ENCODE data around the gene CMYA5.

CMYA5 gene

DNA sequence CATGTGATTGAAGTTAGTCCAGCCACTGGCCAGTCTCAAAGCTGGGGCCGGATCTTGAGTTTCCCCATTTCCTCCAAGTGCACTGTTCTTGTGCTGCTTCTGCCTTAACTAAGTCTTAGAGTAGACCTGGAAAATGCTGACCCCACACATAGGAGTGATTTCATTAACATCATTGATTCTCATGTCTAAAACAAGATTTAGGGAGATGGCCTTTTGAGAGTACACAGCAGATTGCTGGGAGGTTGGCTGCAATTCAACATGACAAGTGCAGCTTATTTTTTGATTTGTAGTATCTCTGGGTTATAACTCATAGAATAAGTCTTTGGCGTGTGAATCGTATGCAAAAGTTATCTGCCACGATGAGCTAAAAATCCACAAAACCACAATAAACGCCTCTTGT lies 131.0 kb downstream of the CMYA5 start:
- Histone ChIP-seq H3K9ac (ENCODE audit: low read depth, low read length) (no peak overlapping the region), H3K27ac (ENCODE audit: low read depth, low read length) (no peak overlapping the region), H3K36me3 (ENCODE audit: control insufficient read depth, insufficient read depth, low read length) (no peaks in the 10 kb centered on the region), H3K4me3 (ENCODE audit: low read depth, low read length) (no peak overlapping the region), H3K9me3 (ENCODE audit: control insufficient read depth, insufficient read depth, low read length) (no peaks in the 10 kb centered on the region), H3K27me3 (ENCODE audit: control insufficient read depth, insufficient read depth, low read length) (no peaks in the 10 kb centered on the region), H3K4me1 (ENCODE audit: control insufficient read depth, insufficient read depth, low read length) (no peaks in the 10 kb centered on the region)

DNA sequence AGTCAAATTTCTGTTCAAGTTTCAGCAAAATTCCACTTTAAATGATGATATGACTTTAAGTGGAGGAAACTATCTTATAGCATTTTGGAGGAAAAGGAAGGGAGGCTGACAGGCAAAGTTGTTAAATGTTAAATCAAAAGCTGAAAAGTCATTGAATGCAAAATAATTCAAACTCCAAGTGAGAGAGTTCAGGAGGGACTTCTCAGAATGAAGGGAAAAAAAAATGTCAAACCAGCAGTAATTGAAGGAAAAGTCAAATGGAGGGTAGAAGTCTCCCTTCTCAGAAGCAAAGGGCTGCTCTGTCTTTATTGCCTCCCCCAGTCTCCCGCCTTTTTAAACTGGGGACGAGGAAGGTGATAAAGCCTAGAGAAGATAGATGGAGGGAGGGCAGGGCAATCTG lies 134.8 kb downstream of the CMYA5 start:
- H3K27me3 ChIP-seq (ENCODE audit: control insufficient read depth, insufficient read depth, low read length) = no peaks in the 10 kb centered on the region
- H3K27ac ChIP-seq (ENCODE audit: low read depth, low read length) = no peak overlapping the region
- no peaks in the 10 kb centered on the region for H3K9me3 ChIP-seq (ENCODE audit: control insufficient read depth, insufficient read depth, low read length)
- H3K36me3 ChIP-seq (ENCODE audit: control insufficient read depth, insufficient read depth, low read length) = no peaks in the 10 kb centered on the region
- H3K4me1 ChIP-seq (ENCODE audit: control insufficient read depth, insufficient read depth, low read length) = no peaks in the 10 kb centered on the region
- H3K9ac ChIP-seq (ENCODE audit: low read depth, low read length) = no peak overlapping the region
- no peak overlapping the region for H3K4me3 ChIP-seq (ENCODE audit: low read depth, low read length)

DNA sequence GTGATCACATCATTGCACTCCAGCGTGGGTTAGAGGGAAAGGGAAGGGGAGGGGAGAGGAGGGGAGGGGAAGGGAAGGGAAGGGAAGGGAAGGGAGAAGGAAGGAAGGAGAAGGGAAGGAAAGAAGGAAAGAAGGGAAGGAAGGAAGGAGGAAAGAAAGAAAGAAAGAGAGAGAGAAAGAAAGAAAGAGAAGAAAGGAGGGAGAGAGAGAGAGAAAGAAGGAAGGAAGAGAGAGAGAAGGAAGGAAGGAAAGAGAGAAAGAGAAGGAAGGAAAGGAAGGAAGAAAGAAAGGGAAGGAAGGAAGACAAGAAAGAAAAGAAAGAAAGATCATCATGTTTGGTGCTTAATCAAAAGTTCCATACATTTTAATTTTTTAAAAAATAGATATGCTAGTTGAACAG lies 136.2 kb downstream of the CMYA5 start:
- no peak overlapping the region for H3K9ac ChIP-seq (ENCODE audit: low read depth, low read length)
- H3K36me3 ChIP-seq (ENCODE audit: control insufficient read depth, insufficient read depth, low read length) = no peaks in the 10 kb centered on the region
- H3K27ac ChIP-seq (ENCODE audit: low read depth, low read length) = no peak overlapping the region
- H3K27me3 ChIP-seq (ENCODE audit: control insufficient read depth, insufficient read depth, low read length) = no peaks in the 10 kb centered on the region
- no peaks in the 10 kb centered on the region for H3K9me3 ChIP-seq (ENCODE audit: control insufficient read depth, insufficient read depth, low read length)
- no peak overlapping the region for H3K4me3 ChIP-seq (ENCODE audit: low read depth, low read length)
- no peaks in the 10 kb centered on the region for H3K4me1 ChIP-seq (ENCODE audit: control insufficient read depth, insufficient read depth, low read length)

DNA sequence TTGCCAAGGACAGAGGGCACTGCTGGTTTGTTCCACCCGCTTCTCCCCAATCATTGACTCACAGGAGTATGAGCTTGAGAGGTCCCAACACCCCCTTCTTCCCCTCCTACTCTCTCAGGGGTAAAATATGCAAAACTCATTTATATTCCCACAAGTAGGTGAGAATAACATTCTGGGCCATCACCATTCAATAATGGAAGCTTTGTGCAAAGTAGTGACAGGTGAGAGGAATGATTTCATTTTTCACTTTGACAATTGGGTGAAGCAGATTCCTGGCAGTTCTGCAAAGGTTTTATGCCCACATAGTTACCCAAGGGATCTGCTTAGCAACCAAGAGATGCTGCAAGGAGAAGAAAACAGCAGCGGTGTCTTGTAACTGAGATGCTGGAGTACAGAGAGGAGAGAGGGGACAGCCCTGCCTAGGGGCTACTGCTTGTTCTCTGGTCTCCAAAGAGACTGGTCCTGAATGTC lies 137.6 kb downstream of the CMYA5 start:
- Histone ChIP-seq H3K9me3 (ENCODE audit: control insufficient read depth, insufficient read depth, low read length) (no peaks in the 10 kb centered on the region), H3K9ac (ENCODE audit: low read depth, low read length) (no peak overlapping the region), H3K4me3 (ENCODE audit: low read depth, low read length) (no peak overlapping the region), H3K36me3 (ENCODE audit: control insufficient read depth, insufficient read depth, low read length) (no peaks in the 10 kb centered on the region), H3K4me1 (ENCODE audit: control insufficient read depth, insufficient read depth, low read length) (no peaks in the 10 kb centered on the region), H3K27me3 (ENCODE audit: control insufficient read depth, insufficient read depth, low read length) (no peaks in the 10 kb centered on the region), H3K27ac (ENCODE audit: low read depth, low read length) (no peak overlapping the region)

DNA sequence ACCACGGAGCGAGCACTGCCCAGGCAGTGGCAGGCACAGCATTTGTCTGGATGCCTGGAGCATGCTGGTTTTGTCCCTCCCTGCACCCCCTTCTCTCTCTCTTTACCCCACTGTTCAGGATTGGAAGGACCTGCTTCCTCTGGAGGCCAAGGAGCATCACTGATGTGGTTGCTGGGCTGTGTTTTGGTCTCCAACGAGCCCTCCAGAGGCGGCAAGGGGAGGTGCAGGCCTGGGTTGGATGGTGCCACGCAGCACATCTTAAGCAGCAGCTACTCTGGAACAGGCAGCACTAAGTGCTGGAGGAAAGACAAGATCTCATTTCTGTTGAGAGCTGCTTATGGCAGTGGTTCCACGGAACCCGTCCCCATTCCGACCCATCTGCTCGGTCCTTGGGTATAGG lies 139.6 kb downstream of the CMYA5 start:
- no peak overlapping the region for H3K27ac ChIP-seq (ENCODE audit: low read depth, low read length)
- no peaks in the 10 kb centered on the region for H3K27me3 ChIP-seq (ENCODE audit: control insufficient read depth, insufficient read depth, low read length)
- no peaks in the 10 kb centered on the region for H3K36me3 ChIP-seq (ENCODE audit: control insufficient read depth, insufficient read depth, low read length)
- H3K4me1 ChIP-seq (ENCODE audit: control insufficient read depth, insufficient read depth, low read length) = no peaks in the 10 kb centered on the region
- H3K4me3 ChIP-seq (ENCODE audit: low read depth, low read length) = no peak overlapping the region
- H3K9me3 ChIP-seq (ENCODE audit: control insufficient read depth, insufficient read depth, low read length) = no peaks in the 10 kb centered on the region
- no peak overlapping the region for H3K9ac ChIP-seq (ENCODE audit: low read depth, low read length)

DNA sequence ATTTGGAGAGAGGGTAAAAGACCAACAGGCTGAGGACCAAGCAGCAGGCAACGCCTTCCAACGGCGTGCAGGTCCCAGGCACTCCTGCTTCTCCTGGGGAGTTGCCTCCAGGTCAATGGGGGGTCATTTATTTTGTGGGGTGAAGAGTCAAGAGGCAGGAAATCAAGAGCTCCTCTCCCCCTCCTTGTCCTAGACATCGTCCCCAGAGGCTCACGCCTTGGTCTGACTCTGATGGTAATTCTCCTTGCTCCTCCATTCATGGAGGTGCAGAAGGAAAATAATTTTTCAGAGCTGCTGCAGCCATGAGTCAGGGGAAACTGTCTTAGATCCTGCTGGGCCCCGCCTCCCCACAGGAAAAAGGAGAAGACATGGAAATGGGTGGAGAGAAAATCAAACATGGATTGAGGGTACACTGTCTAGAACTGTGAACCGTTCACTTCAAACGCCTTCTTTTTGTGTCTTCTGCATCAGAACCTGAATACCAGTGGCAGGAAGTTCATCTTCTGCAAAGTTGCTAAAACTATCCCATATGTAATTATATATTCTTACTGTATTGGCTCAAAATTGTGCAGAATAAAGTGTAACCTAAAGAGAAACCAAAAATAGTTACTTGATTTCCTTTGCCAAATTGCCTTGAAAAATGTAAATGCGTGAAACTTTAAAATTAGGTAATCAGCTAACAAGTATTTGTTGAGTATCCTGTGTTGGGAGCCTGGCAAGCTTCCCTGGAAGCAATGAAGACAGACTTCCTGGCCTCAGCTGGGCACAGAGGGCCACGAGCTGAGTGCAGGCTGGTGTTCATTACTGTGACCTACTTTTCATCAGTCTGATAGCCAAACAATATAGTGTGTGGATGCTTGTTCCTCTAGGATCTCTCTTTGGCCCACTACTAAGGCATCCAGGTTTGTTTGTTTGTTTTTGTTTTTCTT lies 142.0 kb downstream of the CMYA5 start:
- Histone ChIP-seq H3K4me1 (ENCODE audit: control insufficient read depth, insufficient read depth, low read length) (no peaks in the 10 kb centered on the region), H3K27me3 (ENCODE audit: control insufficient read depth, insufficient read depth, low read length) (no peaks in the 10 kb centered on the region), H3K36me3 (ENCODE audit: control insufficient read depth, insufficient read depth, low read length) (no peaks in the 10 kb centered on the region), H3K4me3 (ENCODE audit: low read depth, low read length) (no peak overlapping the region), H3K27ac (ENCODE audit: low read depth, low read length) (no peak overlapping the region), H3K9ac (ENCODE audit: low read depth, low read length) (no peak overlapping the region), H3K9me3 (ENCODE audit: control insufficient read depth, insufficient read depth, low read length) (no peaks in the 10 kb centered on the region)

DNA sequence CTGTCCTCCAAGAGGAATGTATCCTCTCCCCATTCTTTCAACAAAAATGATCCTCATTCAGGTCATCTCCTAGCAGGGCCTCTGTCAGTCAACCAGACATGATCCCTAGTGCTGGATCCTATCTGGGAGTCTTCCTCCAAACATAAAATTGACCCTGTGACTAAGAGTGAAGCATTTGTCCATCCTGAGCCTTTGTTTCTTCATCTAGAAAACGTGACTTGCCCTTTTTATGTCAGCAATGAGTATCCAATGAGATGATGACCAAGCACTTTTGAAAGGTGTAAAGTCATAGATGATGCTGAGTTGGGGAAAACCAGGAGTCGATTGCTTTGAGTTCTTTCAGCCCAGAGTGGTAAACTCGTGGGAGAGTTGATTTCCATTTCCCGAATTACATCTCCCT lies 143.3 kb downstream of the CMYA5 start:
- Histone ChIP-seq H3K9me3 (ENCODE audit: control insufficient read depth, insufficient read depth, low read length) (no peaks in the 10 kb centered on the region), H3K27ac (ENCODE audit: low read depth, low read length) (no peak overlapping the region), H3K27me3 (ENCODE audit: control insufficient read depth, insufficient read depth, low read length) (no peaks in the 10 kb centered on the region), H3K4me1 (ENCODE audit: control insufficient read depth, insufficient read depth, low read length) (no peaks in the 10 kb centered on the region), H3K9ac (ENCODE audit: low read depth, low read length) (no peak overlapping the region), H3K36me3 (ENCODE audit: control insufficient read depth, insufficient read depth, low read length) (no peaks in the 10 kb centered on the region), H3K4me3 (ENCODE audit: low read depth, low read length) (no peak overlapping the region)

DNA sequence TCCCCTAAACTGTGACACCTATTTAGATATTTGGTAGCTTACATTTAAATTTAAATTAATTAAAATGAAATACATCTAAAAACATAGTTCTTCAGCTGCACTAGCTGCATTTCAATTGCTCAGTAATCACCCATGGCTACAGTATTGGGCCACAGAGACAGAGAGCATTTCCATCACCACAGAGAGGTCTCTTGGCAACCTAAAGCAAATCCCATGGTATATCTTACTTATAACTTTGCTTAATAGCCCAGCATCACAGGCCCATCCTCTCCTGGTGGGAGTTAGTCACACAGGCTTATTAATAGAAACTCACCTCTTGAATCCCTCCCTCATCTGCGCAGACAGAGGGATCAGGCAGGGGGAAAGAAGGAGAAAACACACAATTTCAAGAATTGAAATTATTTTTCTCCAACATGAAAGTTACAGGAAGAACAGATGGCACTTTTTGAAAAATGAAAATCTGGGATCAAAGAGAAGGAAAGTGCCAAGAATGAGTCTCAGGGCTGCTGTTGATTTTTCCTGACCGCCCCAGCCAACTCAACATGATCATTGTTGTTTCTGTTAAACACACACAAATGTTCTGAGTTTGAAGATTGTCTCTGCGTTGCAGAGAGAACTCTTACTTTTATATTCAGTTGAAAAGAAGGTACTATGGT lies 144.6 kb downstream of the CMYA5 start:
- H3K27ac ChIP-seq (ENCODE audit: low read depth, low read length) = no peak overlapping the region

DNA sequence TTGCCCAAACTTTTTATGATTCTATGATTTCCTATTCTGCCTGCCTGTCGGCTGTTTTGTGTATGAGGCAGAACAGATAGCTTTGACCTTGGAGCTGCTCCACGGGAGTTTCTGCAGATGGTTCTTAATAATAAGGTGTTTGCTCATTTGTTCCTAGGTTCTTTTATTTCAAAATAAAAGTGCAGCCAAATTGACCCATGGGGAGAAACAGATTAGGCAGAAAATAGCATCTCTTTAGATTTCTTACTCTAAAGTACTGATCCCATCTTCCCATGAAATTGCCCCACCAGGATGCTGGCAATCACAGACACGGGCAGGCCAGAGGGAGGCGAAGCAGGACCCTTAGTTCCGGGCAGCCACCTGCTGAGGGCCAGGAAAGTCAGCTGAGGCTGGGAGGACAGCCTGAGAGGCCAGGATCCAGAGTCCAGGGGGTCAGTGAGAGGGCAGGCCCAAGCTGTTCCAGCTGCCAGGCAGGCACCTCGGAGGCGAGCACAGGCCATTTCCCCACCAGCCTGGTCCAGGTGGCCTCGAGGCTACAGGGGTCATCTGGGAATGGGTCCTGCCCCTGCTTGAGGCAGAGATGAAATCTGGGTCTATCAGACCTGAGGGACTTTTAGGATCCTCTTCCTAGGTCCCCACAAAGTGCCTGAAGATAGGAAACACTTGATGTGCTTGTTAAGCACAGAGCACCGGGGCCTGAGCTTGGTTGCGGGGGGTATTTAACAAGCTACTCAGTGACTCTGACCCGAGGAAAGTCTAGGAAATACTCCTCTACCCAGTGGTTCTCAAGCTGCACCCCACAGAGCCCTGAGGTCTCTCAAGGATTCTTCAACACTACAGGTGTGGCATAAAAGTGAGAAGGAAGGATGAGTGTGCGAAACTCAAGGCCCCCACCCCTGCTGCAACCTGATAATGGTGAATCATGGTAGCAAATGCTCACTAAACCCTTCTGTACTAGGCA lies 145.4 kb downstream of the CMYA5 start:
- no peak overlapping the region for H3K9ac ChIP-seq (ENCODE audit: low read depth, low read length)
- no peak overlapping the region for H3K4me3 ChIP-seq (ENCODE audit: low read depth, low read length)
- no peak overlapping the region for H3K27ac ChIP-seq (ENCODE audit: low read depth, low read length)
- no peaks in the 10 kb centered on the region for H3K36me3 ChIP-seq (ENCODE audit: control insufficient read depth, insufficient read depth, low read length)
- no peaks in the 10 kb centered on the region for H3K27me3 ChIP-seq (ENCODE audit: control insufficient read depth, insufficient read depth, low read length)
- H3K4me1 ChIP-seq (ENCODE audit: control insufficient read depth, insufficient read depth, low read length) = no peaks in the 10 kb centered on the region
- no peaks in the 10 kb centered on the region for H3K9me3 ChIP-seq (ENCODE audit: control insufficient read depth, insufficient read depth, low read length)

More for the DNA sequence above, 144.6 kb downstream of the CMYA5 start:
- Histone ChIP-seq H3K4me3 (ENCODE audit: low read depth, low read length) (no peak overlapping the region), H3K36me3 (ENCODE audit: control insufficient read depth, insufficient read depth, low read length) (no peaks in the 10 kb centered on the region), H3K27me3 (ENCODE audit: control insufficient read depth, insufficient read depth, low read length) (no peaks in the 10 kb centered on the region), H3K4me1 (ENCODE audit: control insufficient read depth, insufficient read depth, low read length) (no peaks in the 10 kb centered on the region), H3K9ac (ENCODE audit: low read depth, low read length) (no peak overlapping the region), H3K9me3 (ENCODE audit: control insufficient read depth, insufficient read depth, low read length) (no peaks in the 10 kb centered on the region)

DNA sequence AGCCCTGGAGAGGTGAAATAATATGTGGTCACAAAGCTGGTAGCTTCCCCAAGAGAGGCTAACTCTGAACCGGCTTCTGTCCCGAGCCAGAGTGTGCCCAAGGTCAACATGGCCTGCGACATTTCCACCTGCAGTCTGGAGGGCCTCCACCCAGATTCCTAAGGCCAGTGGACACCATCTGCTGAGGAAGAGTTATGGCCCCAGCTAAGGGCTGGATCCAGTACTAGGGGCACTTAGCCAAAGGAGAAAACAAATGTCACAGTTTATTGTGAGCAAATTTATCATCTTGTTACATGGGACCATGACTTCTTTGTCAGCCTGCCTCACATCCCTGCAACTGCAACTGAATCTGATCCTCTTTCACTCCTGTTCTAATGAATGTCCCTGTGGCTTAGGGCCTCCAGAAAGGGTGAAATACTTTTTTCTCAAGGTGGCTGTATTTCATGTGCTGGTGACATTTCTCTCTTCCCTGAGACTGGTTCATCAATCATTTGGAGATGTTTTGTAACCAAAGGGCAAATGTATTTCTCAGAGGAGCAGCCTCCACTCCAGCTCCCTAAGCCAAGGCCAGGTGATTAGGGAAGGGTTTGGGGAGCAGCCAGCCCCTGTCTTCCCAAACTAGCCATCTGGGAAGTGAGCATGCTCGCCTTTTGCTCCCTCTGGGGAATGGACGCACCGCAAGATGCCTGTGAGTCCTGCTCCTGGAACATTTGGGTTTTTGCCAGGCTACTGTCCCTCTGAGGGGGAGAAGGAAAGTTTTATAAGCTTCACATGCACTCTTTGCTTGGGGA lies 148.3 kb downstream of the CMYA5 start:
- no peak overlapping the region for H3K9ac ChIP-seq (ENCODE audit: low read depth, low read length)

More for the DNA sequence above, 148.3 kb downstream of the CMYA5 start:
- Histone ChIP-seq H3K27me3 (ENCODE audit: control insufficient read depth, insufficient read depth, low read length) (no peaks in the 10 kb centered on the region), H3K4me3 (ENCODE audit: low read depth, low read length) (no peak overlapping the region), H3K27ac (ENCODE audit: low read depth, low read length) (no peak overlapping the region), H3K9me3 (ENCODE audit: control insufficient read depth, insufficient read depth, low read length) (no peaks in the 10 kb centered on the region), H3K4me1 (ENCODE audit: control insufficient read depth, insufficient read depth, low read length) (no peaks in the 10 kb centered on the region), H3K36me3 (ENCODE audit: control insufficient read depth, insufficient read depth, low read length) (no peaks in the 10 kb centered on the region)

All from HUES48 (cell line).